ENCODE data around the gene ADPRHL1. TPM values are rescaled to one million over a fixed set of nuclear protein-coding genes. Genes with fewer than 3 reads are reported as not detected.

The ADPRHL1 gene
- total RNA-seq, 1 donor from 2014 or later = 20.7 TPM

- H3K36me3 Mint-ChIP-seq (ENCODE audit: unreplicated experiment) = no peaks in the 10 kb centered on the region
- H3K4me1 Mint-ChIP-seq (ENCODE audit: low read depth, unreplicated experiment) = peaks cover 3% of the 10 kb centered on the region
- peaks cover 2% of the 10 kb centered on the region for H3K9me3 Mint-ChIP-seq (ENCODE audit: unreplicated experiment)
- no peak overlapping the region for H3K4me3 Mint-ChIP-seq (ENCODE audit: unreplicated experiment)
- TF ChIP-seq CTCF (IDR thresholded peaks at IDR 0.05; ENCODE audit: partially characterized antibody, unreplicated experiment) = no peak
- peaks cover 5% of the 10 kb centered on the region for H3K27me3 Mint-ChIP-seq (ENCODE audit: unreplicated experiment)
- H3K27ac Mint-ChIP-seq (ENCODE audit: unreplicated experiment) = no peak overlapping the region
- DNase-seq = no peak
Measured at GRCh38 chr13:113410472-113411201, 42.7 kb downstream of the ADPRHL1 start.

GRCh38 chr13:113408562-113408961, 44.7 kb downstream of the ADPRHL1 start:
- no peak for TF ChIP-seq CTCF (IDR thresholded peaks at IDR 0.05; ENCODE audit: partially characterized antibody, unreplicated experiment)
- Mint-ChIP-seq H3K36me3 (ENCODE audit: unreplicated experiment) (no peaks in the 10 kb centered on the region), H3K27ac (ENCODE audit: unreplicated experiment) (no peak overlapping the region), H3K27me3 (ENCODE audit: unreplicated experiment) (peaks cover 5% of the 10 kb centered on the region), H3K9me3 (ENCODE audit: unreplicated experiment) (peaks cover 2% of the 10 kb centered on the region), H3K4me3 (ENCODE audit: unreplicated experiment) (no peak overlapping the region), H3K4me1 (ENCODE audit: low read depth, unreplicated experiment) (peaks cover 3% of the 10 kb centered on the region)
- DNase-seq = no peak

- Mint-ChIP-seq H3K27ac (ENCODE audit: unreplicated experiment) (no peak overlapping the region), H3K36me3 (ENCODE audit: unreplicated experiment) (no peaks in the 10 kb centered on the region), H3K27me3 (ENCODE audit: unreplicated experiment) (peaks cover 3% of the 10 kb centered on the region), H3K9me3 (ENCODE audit: unreplicated experiment) (peaks cover 2% of the 10 kb centered on the region), H3K4me3 (ENCODE audit: unreplicated experiment) (no peak overlapping the region), H3K4me1 (ENCODE audit: low read depth, unreplicated experiment) (peaks cover 3% of the 10 kb centered on the region)
- no peak for DNase-seq
- TF ChIP-seq CTCF (IDR thresholded peaks at IDR 0.05; ENCODE audit: partially characterized antibody, unreplicated experiment) = no peak
Measured at GRCh38 chr13:113407531-113408393, 45.5 kb downstream of the ADPRHL1 start.

- Mint-ChIP-seq H3K27me3 (ENCODE audit: unreplicated experiment) (peaks cover 3% of the 10 kb centered on the region), H3K9me3 (ENCODE audit: unreplicated experiment) (peaks cover 2% of the 10 kb centered on the region), H3K4me1 (ENCODE audit: low read depth, unreplicated experiment) (peaks cover 3% of the 10 kb centered on the region), H3K36me3 (ENCODE audit: unreplicated experiment) (no peaks in the 10 kb centered on the region), H3K4me3 (ENCODE audit: unreplicated experiment) (no peak overlapping the region), H3K27ac (ENCODE audit: unreplicated experiment) (no peak overlapping the region)
- DNase-seq = no peak
- TF ChIP-seq CTCF (IDR thresholded peaks at IDR 0.05; ENCODE audit: partially characterized antibody, unreplicated experiment) = no peak
Measured at GRCh38 chr13:113407103-113407530, 46.2 kb downstream of the ADPRHL1 start.
